BE2C (cell line): Measurements from ENCODE around the gene CA14.

Experiments
- DNase-seq: peaks from one replicate; pipeline ENCODE4 v3.0.0-alpha.2; 2020
- H3K27me3 ChIP-seq: fragments of 250-450 bp; sonication (Bioruptor Pico); 2 replicates; pipeline ENCODE4 v1.5.1; 2020; ENCODE audit warnings: mild to moderate bottlenecking
- H3K36me3 ChIP-seq: fragments of 250-450 bp; sonication (Bioruptor Pico); 2 replicates; pipeline ENCODE4 v1.5.1; 2020; ENCODE audit warnings: mild to moderate bottlenecking
- H3K4me1 ChIP-seq: fragments of 250-450 bp; sonication (Bioruptor Pico); 2 replicates; pipeline ENCODE4 v1.5.1; 2020
- H3K4me3 ChIP-seq: 2 replicates; pipeline ENCODE4 v1.5.1; 2011; ENCODE audit warnings: low read depth, low read length
- H3K9me3 ChIP-seq: fragments of 250-450 bp; sonication (Bioruptor Pico); 2 replicates; pipeline ENCODE4 v1.5.1; 2020
- TF ChIP-seq, protein P1 (sequence below): IDR thresholded peaks from 2 replicates; pipeline ENCODE4 v1.5.1; 2012; ENCODE audit warnings: mild to moderate bottlenecking, low read depth, low read length

CA14 gene

DNA sequence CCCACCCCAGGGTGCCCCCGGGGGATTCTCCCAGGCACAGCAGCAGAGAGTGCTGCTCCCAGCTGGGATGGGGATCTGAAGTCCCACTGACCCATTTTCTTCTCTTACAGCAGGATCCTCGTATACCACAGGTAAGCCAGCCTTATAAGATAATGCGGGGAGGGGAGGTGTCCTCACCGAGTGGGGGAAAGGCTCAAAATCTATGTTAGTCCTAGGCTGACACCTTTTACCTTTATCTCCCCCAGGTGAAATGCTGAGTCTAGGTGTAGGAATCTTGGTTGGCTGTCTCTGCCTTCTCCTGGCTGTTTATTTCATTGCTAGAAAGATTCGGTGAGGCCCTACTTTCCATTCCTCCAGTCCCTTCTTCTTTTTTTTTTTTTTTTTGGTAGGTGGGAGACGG, 6.0 kb downstream of the CA14 start:
- no peaks in the 10 kb centered on the region for H3K27me3 ChIP-seq
- H3K4me1 ChIP-seq = no peaks in the 10 kb centered on the region
- TF ChIP-seq, protein P1, sequence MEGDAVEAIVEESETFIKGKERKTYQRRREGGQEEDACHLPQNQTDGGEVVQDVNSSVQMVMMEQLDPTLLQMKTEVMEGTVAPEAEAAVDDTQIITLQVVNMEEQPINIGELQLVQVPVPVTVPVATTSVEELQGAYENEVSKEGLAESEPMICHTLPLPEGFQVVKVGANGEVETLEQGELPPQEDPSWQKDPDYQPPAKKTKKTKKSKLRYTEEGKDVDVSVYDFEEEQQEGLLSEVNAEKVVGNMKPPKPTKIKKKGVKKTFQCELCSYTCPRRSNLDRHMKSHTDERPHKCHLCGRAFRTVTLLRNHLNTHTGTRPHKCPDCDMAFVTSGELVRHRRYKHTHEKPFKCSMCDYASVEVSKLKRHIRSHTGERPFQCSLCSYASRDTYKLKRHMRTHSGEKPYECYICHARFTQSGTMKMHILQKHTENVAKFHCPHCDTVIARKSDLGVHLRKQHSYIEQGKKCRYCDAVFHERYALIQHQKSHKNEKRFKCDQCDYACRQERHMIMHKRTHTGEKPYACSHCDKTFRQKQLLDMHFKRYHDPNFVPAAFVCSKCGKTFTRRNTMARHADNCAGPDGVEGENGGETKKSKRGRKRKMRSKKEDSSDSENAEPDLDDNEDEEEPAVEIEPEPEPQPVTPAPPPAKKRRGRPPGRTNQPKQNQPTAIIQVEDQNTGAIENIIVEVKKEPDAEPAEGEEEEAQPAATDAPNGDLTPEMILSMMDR = no peak
- H3K9me3 ChIP-seq = no peaks in the 10 kb centered on the region
- peaks cover 20% of the 10 kb centered on the region for H3K36me3 ChIP-seq
- DNase-seq = no peak
- no peak overlapping the region for H3K4me3 ChIP-seq

DNA sequence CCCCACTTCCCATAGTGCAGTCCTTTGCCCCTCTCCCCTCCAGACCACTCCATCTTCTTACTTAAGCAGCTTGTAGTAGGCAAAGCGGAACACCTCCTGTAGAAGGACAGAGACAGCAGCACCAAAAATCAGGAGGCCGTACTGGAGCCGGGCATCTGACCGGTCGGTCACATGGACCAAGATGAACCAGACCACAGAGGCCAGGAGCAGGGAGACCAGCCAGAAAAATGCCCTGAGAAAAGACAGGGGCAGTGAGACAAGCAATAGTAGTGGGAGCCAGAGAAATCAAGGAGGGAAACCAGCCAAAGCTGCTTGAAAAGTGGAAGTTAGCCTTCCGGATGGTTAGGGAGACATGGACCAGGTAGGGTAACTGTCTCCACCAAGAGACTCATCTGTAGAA, 10.3 kb downstream of the CA14 start:
- Histone ChIP-seq H3K9me3 (no peaks in the 10 kb centered on the region), H3K4me1 (no peaks in the 10 kb centered on the region), H3K27me3 (no peaks in the 10 kb centered on the region), H3K4me3 (peak overlapping the region; percentile 98), H3K36me3 (peaks cover 20% of the 10 kb centered on the region)
- no peak for DNase-seq
- TF ChIP-seq, protein P1 = no peak

DNA sequence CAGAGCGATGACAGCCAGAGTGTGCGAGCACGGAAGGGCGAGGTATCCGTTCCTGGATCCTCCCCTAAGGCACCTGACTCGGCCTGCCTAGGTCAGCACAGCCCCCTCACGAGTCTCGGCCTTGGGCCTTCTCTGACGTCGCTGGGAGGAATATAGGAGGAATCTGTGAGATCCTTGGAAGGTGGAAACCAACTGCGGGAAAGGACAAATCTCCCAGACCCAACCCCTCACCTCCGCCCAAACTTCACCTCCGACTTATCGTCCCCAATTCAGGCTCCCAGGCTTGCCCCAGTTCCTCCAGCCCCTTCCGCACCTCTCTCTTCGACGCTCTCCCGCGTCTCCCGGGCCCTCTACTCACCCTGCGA, 10.7 kb downstream of the CA14 start:
- Histone ChIP-seq H3K4me3 (peak overlapping the region; percentile 98), H3K4me1 (no peaks in the 10 kb centered on the region), H3K27me3 (no peaks in the 10 kb centered on the region), H3K9me3 (no peaks in the 10 kb centered on the region), H3K36me3 (peaks cover 20% of the 10 kb centered on the region)
- TF ChIP-seq, protein P1 = no peak
- DNase-seq = no peak

DNA sequence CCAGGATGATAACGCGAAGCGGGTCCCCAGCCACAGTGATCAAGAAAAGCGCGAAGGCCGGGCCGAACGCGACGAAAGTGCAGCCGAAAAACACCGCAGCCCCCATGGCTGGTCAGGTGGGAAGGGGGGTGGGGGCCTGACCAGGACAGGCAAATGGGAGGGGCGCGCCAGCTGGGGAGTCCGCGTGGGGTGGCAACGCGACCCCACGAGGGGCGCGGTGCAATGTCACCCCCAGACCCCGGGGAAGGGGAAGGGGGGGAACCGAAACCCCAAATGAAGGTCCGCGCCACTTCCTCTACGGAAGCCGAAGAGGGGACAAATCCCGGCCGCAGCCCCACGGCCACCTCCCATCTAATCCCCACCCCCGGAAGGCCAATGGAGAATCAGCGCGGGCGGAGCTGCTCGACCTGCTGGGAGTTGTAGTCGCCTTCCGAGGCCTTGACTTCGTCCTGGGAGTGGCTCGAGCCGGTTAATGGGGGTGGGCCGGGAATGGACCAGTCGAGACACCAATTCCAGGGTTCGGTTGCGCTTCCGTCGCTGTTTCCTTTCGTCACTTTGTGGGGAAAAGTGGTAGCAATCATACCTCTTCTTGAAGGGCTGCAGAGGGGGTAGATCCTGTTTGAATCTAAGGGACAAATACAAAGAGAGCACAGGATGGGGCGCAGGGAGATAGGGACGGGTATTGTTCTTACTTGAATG, 11.3 kb downstream of the CA14 start, which contains the start of gene APH1A:
Gene APH1A, minus strand, starts transcription at position 312 of the 699 bp plus-strand sequence. Its CDS starts 206 bp downstream, at position 106.
- DNase-seq = peak; percentile 97
- Histone ChIP-seq H3K9me3 (no peaks in the 10 kb centered on the region), H3K27me3 (no peaks in the 10 kb centered on the region), H3K4me1 (no peaks in the 10 kb centered on the region), H3K4me3 (peak within 1 kb of the TSS; percentile 98), H3K36me3 (peaks cover 20% of the 10 kb centered on the region)
- TF ChIP-seq, protein P1 = no peak

DNA sequence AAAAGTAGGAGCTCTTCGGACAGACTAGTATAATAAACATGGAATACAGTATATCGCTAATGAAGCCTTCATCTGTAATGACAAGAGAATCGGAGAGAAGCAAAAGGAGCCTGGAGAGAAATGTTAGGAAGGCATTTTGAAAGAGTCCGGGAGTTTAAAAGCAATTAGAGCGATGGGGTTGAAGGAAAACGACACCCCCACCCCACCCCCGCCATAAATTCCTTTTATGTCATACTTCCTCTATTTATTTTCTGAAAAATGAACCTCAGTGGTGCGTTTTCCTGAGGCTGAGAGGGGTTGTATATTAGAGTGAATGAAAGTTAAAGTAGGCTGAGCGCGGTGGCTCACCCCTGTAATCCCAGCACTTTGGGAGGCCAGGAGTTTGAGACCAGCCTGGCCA, 11.9 kb downstream of the CA14 start:
- Histone ChIP-seq H3K9me3 (no peaks in the 10 kb centered on the region), H3K4me1 (no peaks in the 10 kb centered on the region), H3K27me3 (no peaks in the 10 kb centered on the region), H3K36me3 (peaks cover 20% of the 10 kb centered on the region), H3K4me3 (peak overlapping the region; percentile 98)
- no peak for DNase-seq
- TF ChIP-seq, protein P1 = no peak

DNA sequence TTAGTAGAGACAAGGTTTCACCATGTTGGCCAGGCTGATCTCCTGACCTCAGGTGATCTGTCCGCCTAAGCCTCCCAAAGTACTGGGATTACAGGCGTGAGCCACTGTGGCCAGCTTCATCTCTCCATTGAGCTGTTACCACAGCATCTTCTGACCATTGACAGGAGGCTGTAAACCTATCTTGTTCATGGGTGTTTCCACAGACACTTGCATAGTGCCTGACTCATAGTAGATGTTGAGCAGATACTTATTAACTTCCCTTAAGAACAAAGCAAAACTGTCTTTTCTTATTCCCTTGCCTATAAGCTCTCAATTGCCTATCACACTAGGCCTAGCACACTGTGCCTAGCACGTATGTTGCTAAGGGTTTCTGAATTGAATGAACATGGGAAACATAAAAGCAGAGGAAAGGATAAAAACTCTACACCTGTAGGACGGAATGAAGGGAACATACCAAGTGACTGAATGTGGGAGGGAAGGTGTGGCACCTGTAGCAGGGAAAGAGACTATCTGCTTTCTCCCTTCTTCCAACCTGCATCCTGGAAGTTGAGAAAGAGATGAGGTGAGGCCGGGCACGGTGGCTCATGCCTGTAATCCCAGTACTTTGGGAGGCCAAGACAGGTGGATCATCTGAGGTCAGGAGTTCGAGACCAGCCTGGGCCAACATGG, 13.9 kb downstream of the CA14 start:
- no peaks in the 10 kb centered on the region for H3K4me1 ChIP-seq
- TF ChIP-seq, protein P1 = no peak
- peaks cover 10% of the 10 kb centered on the region for H3K36me3 ChIP-seq
- H3K9me3 ChIP-seq = no peaks in the 10 kb centered on the region
- no peaks in the 10 kb centered on the region for H3K27me3 ChIP-seq
- DNase-seq = no peak
- H3K4me3 ChIP-seq = no peak overlapping the region
